AG09319 (cell line): ENCODE results near the gene WFS1.

Experiments
- DNase-seq: peaks from one replicate; pipeline ENCODE4 v3.0.0-alpha.2; 2010; ENCODE audit warnings: low read depth; ENCODE audit errors: extremely low read depth
- TF ChIP-seq, protein P1 (sequence below): IDR thresholded peaks from 2 replicates; pipeline ENCODE4 v1.5.1; 2011; ENCODE audit warnings: low read depth, mild to moderate bottlenecking, inconsistent platforms, low read length, moderate library complexity

The WFS1 gene

GRCh38 chr4:6326312-6327060 is 56.8 kb downstream of the WFS1 start:
- DNase-seq = no peak
- TF ChIP-seq, protein P1, sequence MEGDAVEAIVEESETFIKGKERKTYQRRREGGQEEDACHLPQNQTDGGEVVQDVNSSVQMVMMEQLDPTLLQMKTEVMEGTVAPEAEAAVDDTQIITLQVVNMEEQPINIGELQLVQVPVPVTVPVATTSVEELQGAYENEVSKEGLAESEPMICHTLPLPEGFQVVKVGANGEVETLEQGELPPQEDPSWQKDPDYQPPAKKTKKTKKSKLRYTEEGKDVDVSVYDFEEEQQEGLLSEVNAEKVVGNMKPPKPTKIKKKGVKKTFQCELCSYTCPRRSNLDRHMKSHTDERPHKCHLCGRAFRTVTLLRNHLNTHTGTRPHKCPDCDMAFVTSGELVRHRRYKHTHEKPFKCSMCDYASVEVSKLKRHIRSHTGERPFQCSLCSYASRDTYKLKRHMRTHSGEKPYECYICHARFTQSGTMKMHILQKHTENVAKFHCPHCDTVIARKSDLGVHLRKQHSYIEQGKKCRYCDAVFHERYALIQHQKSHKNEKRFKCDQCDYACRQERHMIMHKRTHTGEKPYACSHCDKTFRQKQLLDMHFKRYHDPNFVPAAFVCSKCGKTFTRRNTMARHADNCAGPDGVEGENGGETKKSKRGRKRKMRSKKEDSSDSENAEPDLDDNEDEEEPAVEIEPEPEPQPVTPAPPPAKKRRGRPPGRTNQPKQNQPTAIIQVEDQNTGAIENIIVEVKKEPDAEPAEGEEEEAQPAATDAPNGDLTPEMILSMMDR = no peak

DNA sequence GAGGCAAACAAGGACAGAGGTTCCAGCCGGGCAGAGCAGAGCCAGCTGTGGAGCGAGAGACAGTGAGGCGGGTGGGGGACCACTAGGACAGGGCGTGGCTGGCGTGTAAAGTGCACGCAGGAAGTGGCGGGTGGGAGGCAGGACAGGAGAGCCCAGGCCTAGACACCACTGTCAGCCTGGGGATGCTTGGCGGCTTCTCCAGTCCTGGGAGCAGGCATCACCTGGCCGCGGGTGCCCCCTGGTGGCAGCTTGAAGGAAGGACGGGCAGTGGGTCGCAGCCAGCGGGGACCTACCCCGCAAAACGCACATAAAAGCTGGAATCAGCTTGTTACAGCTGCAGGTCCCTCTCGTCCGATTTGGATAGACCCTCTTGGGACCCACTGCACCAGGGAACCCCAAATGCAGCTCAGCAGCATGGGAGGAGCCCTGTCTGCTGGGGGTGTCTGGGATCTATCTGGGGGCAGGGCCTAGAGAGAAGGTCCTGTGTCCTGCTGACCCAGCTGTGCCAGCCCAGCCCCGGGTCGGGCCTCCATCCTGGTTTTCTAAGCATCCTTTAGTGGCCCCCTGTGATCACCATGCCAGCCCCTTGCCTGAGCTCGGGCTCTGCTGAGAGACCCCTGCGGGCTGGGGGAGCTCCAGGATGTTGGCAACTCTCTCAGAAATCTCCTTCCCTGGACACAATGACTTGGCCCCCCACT is 57.7 kb downstream of the WFS1 start:
- DNase-seq = peak; percentile 23
- TF ChIP-seq, protein P1 = peak; percentile 92

DNA sequence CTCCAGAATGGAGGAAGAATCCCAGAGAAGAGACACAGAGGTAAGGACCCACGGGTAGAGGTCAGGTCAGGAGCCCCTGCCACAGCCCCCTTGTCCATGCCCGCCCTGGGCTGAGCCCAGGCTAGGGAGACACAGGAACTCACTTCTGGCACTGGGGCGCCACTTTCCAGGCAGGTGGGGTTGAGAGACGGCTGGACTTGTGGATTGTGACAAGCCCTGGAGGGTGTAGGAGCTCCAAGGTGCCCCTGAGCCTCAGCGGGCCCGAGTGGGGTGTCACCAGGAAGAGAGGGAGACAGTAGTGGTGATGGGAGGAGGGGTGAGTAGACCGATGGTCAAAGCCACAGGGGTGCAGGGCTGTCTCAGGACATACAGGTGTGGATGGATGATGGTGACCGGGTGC is 58.9 kb downstream of the WFS1 start:
- TF ChIP-seq, protein P1 = no peak
- no peak for DNase-seq

DNA sequence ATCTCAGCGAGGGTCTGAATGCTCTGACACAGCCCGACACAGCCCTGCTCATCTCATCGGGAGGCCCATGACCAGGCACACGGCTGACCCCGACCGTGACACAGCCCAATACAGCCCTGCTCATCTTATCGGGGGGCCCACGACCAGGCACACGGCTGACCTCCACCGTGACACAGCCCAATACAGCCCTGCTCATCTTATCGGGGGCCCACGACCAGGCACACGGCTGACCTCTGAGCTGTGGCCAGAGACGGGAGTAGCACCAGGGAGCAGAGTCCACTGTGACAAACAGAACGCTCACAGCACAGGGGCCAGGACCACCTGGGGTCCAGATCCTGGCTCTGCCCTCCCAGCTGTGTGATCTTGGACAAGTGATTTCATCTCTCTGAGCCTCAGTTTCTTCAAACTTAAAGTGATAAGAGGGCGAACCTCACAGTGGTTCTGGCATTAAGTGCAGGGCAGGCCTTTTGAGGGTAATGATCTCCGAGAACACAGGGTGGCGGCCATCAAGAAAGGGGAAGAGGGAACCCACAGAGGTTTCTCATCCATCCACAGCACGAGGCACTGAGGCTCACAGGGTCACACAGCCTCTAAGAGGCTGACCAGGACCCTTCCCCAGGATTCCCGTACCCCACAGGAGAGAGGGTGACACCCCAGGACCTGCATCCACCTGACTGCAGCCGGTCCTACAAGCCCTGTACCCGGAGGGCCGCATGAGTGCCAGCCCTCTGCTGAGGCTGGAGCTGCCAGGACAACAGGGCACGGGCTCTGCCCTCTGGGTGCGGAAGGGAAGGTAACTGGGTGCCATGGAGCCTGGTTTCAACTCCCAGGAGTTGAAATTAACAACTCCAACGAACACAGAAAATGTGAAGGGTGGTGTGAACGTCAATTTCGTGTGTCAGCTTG is 60.1 kb downstream of the WFS1 start:
- DNase-seq = no peak
- TF ChIP-seq, protein P1 = no peak

- TF ChIP-seq, protein P1 = no peak
- DNase-seq = no peak
These were observed 60.7 kb downstream of the WFS1 start for GRCh38 chr4:6330384-6330767.

DNA sequence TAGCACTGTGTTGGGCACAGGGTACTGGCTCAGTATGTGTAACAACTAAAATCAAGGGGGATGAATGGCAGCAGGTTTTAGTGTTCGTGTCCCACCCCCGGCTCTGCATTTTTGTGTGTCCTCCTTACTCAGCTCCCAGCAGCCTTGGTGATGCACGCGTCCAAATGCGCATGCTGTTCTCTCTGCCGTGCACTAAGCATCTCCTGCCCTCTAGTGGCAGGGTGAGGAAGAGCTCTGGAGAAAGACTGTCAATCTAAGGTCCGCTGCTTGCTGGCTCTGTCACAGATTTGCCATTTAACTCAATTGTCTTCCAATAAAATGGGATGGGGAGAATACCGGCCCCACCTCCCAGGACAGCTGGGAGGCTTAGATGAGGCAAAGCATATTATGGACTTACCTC is 61.4 kb downstream of the WFS1 start:
- DNase-seq = no peak
- TF ChIP-seq, protein P1 = peak; percentile 53
